Measurements from ENCODE around the gene VDR.
A peak's percentile ranks its signal among the peaks of the same experiment; 100 is the strongest.
"Not testable (repeated sequence)": the region's sequence is repeated elsewhere in the genome, so short reads cannot be mapped to it uniquely, and the experiment has no call there.

Gene VDR

DNA sequence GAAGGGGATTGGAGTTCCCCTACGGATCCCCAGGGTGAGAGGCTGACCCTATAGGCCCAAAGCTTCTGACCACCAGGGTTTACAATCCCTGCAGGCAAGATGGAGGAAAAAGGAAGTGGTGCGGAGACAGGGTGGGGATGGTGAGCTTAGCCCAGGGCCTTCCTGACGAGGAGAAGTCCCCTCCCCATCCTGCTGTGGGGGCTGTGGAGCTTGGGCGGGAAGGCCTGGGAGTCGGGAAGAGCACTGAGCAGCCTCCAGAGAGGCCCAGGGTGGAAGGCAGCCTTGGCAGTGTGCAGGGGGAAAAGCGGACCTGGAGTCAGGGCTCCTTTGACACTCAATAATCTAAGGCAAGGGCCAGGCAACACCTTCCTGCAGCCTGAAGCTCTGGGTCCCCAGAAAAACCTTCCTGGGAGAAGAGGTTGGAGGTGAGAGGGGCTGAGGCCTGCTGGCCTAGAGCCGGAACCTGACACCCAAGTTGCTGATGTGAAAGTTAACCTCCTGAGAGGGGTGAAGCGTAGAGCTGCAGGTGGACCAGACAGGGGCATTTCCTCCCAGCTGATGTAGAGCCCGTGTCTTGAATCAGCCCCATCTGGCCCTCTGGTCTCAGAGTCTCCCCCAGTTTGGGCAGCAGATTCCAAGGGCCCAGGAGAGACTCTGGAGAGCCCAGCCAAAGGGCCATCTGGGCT lies 91.1 kb downstream of the VDR start:
- no peak for DNase-seq (ENCODE audit: low read depth in 2 of 2)

DNA sequence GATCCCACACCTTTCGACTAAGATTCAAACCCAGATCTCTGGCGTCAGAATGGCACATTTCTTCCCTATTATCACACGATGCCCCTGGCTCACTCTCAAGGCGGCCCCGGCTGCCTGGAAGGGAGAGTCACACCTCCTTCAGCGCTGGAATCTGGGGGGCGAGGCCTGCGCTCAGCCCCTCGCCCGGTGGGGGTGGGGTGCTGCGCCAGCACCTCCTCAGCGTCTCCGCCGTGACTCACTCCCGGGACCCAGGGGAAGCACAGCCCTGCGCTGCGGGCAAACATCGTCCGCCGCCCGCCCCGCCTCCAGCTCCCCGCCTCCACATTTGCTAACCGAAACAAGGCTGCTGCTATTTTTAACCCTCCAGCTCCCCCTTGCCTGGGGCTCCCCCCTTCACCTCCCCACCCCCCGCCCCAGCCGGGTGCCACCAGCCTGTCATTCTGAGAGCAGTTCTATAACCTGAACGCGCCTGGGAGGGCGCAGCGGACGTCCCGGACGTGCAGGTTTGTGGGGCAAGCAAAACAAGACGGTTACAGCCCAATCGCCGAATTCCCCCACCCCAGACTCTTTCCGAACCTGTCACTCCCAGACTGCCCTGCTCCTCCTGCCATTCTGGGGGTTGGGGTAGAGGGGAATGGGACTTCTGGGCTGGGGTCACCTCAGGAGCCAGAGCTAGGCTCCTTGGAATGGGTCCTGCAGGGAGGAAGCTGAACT lies 91.8 kb downstream of the VDR start:
- peak; percentile 90 to 92 for DNase-seq (ENCODE audit: low read depth in 2 of 2)

DNA sequence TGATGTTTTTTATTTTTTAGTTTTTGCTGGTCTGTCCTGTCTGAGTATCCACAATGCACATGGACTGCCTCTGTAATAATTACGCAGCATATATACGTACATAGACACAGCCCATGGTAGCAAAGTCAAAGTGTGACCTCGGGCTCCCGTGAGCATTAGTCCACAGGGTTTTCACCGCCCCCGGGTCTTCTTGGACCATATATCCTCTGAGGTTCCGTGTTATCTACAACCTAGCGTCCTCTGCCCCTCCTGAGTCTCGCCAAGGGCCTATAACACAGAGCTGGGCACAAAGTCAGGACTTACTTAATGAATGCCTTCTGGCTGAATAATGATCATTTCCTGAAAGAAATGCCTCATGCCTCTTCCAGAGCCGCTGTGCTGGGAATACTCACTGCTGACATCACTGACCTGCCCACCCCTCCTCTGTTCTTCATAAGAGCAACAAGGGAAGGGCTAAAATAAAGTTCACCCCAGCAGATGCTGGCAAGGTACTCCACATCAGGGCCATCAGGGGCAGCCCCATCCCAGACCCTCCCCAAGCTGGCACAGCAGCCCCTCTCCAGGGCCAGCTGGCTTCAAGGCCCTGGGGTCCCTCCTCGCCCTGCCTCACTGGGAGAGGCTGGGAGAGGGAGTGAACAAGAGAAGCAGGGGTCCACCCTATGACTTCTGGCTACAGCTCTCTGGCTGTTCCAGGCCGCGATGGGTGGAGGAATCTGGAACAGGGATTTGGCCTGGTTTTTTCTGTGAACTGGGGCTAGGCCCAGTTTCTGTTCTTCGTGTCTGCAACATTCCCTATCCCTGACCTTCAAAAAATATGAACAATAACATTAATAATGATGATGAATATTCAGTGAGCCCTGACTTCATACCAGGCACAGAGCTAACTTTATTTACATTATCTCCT lies 93.0 kb downstream of the VDR start:
- DNase-seq (ENCODE audit: low read depth in 2 of 2) = no peak

DNA sequence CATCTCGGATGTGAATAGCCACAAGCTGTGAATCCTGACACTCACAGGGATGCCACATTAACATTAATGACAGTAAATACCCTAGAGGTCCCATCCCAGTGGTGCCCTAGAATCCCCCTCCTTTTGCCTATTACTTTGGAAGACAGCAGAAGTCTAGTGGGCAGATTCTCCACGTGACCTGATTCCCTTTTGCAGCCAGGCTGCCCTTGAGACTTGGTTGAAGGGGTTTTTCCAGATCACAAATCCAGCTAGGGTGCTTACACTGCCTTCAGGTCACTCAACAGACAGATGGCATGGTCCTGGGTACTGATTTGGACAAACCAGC lies 93.8 kb downstream of the VDR start:
- DNase-seq (ENCODE audit: low read depth in 2 of 2) = no peak

DNA sequence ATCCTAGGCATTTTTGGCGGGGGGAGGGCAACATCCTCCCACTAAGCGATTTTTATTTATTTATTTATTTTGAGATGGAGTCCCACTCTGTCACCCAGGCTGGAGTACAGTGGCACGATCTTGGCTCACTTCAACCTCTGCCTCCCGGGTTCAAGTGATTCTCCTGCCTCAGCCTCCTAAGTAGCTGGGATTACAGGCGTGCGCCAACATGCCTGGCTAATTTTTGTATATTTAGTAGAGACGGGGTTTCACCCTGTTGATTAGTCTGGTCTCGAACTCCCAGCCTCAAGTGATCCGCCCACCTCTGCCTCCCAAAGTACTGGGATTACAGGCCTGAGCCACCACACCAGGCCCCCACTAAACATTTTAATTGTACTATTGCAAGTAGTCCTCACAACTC lies 95.3 kb downstream of the VDR start:
- DNase-seq (ENCODE audit: low read depth in 2 of 2) = not testable (repeated sequence)

DNA sequence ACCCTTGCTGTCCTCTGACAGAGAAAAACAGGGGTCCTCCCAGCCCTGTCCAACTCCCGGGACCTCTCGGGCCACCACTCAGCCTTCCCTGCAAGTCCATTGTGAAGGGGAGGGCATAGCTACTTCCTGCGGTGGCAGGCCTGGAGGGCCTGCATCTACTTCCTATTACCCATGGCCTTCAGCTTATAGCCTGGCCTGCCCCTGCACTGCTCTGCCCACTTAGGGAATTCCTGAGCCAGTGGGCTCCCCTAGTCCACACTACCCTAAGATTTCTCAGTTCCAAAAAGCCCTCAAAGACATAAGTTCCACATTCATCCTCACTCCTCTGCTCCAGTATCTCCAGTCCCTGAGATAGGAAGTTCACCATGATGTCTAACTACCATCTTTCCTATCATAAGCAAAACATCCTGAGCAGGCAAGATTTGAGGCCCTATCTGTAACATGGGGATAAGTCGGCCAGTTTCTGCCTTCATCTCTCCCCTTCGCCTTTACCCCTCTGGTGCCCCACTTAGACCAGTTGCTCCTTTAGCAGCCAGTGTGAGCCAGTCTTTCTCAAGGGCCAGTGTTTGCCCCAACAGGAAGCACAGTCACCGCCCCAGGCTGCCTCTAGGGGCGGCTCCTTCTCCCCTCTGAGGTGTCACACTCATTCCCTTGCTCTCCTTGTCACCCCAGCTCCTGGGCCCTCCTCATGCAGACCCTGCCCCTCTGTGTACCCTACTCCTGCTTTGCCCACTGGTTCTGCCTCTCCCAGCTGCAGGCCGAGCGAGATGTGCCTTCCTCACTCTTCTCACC lies 96.0 kb downstream of the VDR start:
- no peak for DNase-seq (ENCODE audit: low read depth in 2 of 2)

DNA sequence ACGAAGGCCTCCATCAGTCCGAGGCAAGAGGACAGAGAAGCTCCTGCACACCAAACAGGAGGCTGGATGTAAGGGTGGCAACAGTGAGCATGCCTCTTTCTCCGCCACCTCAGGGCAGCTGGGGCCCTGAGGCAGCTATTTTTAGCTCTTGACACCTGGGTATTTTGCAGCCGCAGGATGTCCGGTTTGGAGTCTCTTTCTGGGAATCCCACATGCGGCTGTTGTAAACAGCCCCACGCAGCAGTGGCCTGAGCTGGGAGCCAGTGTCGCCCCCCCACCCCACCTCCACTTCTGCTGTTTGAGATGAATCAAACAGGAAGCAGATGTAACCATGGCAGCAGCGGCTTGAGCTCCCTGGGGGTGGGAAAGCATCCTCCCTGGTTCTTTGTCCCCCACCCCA lies 96.7 kb downstream of the VDR start:
- DNase-seq (ENCODE audit: low read depth in 2 of 2) = peak; percentile 53 to 80

DNA sequence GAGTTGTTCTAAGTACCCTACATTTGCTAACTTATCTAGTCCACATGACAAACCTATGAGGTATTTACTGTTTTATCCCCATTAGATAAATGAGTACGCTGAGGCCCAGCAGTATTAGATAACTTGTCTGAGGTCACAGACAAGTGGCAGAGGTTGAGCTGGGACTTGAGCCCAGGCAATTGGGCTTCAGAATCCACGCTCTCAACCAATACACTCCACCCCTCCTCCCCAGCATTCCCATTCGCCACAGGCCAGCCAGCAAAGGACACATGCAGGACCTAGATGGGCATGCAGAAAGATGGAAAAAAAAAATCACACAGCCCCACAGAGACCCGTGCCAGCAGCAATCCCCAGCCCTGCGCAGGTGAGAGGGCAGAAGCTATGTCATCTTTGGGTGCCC lies 97.5 kb downstream of the VDR start:
- no peak for DNase-seq (ENCODE audit: low read depth in 2 of 2)

DNA sequence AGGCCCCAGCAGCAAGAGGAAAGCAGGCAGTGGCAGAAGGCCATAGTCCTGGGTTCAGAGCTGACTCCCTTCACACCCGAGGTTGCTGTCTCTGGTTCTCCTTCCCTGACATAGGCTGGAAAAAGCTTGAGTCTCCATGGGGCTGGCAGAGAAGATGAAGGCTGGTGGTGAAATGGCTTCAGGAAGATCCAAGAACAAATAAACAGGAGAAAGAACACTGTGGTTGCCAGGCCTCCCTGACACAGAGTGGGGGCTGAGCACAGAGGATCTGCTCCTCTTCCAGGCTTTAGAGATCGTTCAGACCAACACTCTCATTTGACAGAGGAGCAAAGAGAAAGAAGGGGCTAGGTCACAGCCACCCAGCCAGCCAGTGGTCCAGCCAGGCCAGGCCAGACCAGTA lies 99.4 kb downstream of the VDR start:
- no peak for DNase-seq (ENCODE audit: low read depth in 2 of 2)

DNA sequence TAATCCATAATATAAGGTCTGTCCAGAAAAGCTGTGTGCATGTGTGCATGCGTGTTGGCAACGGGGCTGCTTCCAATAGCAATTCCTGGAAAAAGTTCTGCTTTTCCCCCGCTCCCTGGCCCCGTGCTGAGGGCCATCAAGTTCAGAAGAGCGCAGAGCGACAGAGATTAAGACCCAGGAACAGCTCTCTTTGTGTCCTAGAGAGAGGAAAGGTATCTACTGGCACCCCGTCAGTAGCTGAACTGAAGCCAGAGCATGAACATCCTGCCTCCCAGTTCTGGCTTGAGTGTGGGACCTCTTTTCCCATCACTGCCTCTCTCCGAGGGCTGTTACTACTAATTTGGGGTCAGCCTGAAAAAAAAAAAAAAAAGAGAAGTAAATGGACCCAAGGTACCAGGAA lies 100.6 kb downstream of the VDR start:
- no peak for DNase-seq (ENCODE audit: low read depth in 2 of 2)

DNA sequence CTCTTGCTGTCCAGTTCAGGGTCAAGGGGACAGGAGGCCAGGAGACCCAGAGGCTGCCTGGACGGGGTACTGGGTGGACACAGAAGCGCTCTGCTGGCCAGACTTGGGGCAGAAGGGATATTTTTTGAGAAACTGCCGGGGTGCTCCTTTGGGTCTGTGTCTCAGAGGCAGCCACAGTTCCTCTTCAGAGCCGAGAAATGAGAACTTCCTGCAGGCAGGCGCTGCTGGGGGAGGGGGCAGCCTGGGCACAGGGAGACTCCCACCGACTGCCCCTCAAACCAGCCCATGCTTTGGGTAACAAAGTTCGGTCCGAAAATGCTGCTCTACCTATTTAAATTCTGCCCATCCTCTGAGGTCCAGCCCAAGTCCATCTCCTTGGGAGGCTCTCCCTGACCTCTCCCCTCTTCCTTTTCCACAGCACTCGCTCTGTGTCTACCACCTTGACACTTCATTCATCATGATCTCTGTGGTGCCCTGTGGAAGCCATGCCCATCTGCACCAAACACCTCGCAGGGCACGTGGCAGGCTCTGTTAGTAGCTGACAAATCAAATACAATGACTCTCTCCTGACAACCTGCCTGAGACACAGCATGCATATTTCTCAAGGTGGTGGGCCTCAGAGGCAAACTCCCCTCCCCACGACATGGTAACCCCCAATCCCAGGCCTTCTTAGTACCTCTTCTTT lies 101.5 kb downstream of the VDR start:
- DNase-seq (ENCODE audit: low read depth in 2 of 2) = no peak

DNA sequence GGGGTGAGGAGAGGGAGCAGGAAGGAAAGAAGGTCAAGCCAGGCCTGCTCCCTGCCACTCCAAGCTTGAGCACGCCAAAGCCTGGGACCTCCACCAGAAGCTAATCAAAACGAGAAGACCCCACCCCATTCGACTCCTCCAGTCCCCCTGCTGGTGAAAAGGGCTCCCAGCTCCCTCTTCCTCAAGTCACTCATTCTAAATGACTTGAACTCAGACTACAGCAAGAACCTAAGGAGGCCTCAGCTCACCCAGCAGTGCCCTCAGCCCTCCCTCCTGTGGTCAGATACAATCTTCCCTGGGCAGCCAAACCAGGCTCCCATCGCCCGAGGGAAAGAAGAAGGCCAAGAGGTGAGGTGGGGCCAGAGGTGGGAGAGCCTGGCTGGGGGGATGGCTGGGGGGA lies 102.5 kb downstream of the VDR start:
- no peak for DNase-seq (ENCODE audit: low read depth in 2 of 2)

DNA sequence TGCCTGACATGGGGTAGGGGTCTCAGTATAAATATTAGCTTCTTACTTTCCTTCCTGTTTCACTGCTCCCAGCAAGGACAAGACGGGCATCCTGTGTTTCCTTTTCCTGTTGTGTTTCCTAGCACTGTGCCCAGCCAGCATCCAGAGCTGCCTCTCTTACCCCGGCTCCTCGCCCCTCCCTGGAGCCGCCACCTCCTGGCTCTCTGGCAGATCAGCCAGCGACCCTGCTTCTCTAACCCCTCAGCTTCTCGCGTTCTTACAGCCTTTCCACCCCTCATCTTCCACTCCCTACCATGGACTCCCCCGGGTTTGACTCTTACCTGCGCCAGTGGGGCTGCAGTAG lies 102.9 kb downstream of the VDR start:
- DNase-seq (ENCODE audit: low read depth in 2 of 2) = no peak

DNA sequence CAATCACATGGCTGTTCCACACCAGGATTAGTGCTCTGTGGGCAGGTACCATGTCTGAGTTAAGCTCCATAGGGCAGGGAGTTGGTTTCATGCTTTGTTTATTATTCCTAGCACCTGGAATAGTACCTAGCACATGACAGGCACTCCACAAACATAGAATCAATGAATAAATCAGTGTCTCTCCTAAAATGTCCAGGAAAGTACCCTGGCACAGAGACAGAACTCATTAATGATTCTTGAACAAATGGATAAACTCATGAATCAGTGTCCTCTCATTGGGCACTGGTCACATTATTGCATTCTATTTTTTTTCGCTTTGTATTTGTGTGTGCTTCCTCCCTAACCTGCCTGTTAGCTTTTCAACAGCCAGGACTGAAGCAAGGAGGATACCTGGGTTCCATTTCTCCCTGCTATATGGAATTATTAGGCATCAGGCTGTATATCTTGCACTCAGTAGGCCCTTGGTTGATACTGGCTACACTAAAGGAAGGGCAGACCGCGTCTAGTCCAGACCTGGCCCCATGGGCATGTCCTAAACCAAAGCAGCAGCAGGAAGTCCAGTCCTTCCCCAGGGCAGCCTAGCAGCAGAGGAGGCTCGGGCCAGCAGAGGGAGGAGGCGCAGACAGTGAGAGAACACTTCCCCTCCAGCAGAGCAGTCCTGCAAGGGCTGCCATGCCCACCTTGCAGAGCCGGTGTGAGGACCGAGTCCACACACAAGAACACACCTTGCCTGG lies 103.5 kb downstream of the VDR start:
- no peak for DNase-seq (ENCODE audit: low read depth in 2 of 2)

DNA sequence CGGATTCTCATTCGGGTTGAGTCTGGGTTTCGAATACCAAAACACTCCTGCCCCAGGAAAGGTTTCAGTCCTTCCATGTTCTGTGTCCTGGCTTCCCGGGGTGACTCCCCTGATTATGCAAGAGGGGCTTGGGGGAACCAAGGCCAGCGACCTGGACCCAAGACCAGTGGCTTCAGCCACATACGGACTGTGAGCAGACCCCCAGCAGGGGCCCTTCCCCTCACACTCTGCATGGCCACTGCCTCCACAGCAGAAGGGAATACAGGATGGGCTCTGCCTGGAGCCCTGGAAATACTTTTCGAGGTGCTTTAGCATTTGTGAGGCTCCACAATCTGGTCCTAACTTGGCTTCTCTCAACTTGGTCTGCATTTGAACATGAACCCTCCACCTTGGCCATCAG lies 104.2 kb downstream of the VDR start:
- DNase-seq (ENCODE audit: low read depth in 2 of 2) = no peak

DNA sequence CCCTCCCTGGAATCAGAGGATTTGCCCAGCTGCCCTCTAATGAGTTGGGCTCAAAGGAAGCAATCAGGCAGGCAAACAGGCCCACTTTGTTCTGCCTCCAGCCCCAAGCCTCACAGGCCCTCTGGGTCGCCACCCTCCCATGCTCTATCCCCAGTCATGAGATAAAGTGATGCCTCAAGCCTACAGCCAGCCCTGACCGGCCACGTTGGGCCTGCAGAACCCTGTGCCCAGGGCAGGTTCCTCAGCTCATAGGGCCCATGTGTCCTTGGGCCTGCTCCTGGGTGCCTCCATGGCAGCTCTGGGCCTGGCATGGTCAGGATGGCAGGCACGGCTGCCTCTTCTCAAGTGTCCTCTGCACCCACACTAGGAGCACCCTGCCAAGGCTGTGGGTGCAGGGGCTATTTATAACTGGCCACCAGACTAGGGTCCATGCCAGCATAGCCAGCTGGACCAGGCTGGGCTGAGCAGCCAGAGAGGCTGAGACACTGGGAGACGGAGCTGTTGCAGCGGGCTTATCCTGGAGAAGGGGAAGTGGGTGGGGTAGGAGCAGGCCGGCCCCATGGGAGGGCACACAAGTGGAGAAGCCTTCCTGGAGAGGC lies 105.3 kb downstream of the VDR start:
- DNase-seq (ENCODE audit: low read depth in 2 of 2) = no peak

DNA sequence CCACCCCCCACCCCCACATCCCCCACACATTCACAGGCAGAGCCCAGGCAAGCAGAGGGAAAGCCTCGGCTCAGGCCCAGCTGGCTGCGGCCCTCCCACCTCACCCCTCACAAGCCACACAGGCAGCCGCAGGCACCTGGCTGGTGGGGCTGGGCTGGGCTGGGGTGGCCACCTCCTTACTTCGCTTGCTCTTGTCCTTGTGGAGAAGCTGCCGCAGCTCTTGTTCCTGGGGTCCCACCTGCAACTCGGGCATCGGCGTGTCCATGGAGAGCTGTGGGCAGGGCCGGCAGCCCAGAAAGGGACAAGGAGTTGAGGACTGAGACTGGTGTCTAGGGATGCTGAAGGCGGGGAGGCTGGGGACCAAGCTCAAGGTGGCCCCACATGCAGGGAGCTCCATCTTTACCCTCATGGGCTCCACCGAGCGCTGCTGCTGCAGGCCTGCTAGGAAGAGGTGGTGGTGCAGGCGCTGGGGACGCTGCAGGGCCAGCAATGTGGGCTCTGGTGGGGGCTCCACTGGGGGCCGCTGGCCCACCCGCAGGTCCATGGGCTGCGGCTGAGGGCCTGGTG lies 106.3 kb downstream of the VDR start:
- DNase-seq (ENCODE audit: low read depth in 2 of 2) = no peak

DNA sequence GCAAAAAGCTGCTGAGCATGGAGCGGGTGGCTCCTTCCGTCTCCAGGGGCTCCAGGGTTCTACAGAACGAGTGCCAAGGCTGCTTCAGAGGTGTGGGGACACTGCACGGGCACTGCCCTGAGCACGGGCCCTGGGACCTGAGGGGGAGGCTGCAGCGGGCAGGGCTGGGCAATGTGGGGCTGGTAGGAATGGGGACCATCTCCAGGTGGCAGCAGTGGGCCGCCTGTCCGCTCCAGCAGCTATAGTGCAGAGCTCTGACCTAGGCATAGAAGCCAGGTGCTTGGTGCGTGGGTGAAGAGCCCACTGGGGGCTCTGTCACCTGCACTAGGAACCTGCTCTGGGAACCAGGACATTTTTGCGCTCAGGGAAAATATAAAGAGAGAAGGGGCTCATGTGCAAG lies 107.4 kb downstream of the VDR start:
- no peak for DNase-seq (ENCODE audit: low read depth in 2 of 2)

DNA sequence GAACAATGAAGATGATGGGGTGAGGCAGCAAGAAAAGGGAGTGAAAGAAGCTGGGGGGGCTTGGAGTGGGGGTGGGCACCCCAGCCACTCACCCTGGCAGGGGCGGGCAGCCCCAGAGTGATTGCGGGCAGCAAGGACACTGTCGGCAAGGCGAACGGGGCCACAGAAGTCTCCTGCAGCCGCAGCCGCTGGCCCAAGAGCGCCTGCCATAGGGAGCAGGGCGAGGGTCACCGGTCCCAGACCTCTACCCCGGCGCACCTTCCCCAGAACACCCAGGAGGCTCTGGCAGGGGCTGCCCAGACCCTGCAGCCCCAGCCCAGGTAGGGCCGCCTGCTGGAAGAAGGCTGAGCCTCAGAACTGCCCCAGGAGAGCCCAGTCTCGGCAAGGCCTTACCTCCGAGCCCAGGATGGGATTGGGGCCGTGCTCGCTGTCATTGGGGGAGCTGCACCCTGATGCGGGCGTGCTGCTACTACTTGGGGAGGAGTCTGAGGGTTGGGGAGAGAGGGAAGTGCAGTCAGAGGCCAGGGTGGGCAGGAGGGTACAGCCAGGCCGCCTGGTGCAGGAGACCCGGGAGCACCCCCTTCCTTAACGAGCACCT lies 108.9 kb downstream of the VDR start:
- DNase-seq (ENCODE audit: low read depth in 2 of 2) = no peak
